ENCODE measurements around the gene GLB1L. TPM values are rescaled to one million over a fixed set of nuclear protein-coding genes. Genes with fewer than 3 reads are reported as not detected.
A peak's percentile ranks its signal among the peaks of the same experiment; 100 is the strongest.

The GLB1L gene
- 10 to 100 TPM in 2 of 4 donors, 1 to 10 TPM in 2; 6.7 to 13.1 (median 9.6) TPM for total RNA-seq

DNA sequence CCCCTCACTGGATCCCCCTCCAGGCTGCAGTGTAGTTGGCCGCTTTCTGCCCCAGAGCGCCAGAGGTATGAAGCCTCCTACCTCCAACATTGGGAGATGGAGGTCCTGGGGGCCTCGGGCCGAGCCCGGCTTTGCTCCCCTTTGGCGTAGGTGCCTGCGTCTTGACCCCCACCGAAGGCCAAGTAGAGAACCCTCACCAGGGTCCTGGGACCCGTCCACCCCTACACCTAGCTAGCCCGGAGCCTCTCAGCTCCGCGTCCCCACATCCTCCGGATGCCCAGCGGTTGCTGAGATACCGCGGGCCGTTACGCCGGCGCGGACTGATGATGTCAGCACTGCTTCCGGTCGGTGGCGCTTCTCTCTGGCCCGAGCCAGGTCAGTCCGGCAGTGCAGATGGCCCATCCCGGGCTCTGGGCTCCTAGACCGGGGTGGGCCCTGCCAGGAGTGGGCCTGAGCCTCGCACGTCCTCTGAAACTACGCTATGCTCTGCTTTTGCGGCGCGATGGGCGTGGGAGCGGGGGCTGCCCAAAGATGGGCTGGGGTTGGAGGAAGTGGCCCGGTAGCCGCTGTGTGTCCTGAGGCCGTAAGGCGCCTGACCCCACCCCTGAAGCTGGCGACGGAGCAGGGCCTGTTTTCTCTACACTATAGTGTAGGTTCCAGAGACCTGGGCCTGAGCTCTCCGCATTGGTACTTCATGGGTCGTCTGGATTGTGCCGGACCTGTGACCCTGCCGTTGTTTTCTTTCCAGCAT, at the start of gene GLB1L, which contains the start of gene STK16:
Gene GLB1L, minus strand, starts transcription at position 297 of the 751 bp plus-strand sequence. CDS start 1,871 bp downstream, outside the sequence.
Gene STK16, plus strand, starts transcription at position 332 of the 751 bp plus-strand sequence. CDS start 521 bp downstream, outside the sequence.
- peaks cover 0 to 44% (median 27%) of the 10 kb centered on the region in 4 donors for H3K4me1 ChIP-seq
- peak; percentile 87 to 90 for DNase-seq (ENCODE audit: low spot score in 2 of 2)
- peaks cover 0 to 28% (median 0%) of the 10 kb centered on the region in 3 donors for H3K36me3 ChIP-seq
- no peaks in the 10 kb centered on the region for H3K27me3 ChIP-seq
- peak within 1 kb of the TSS; percentile 93 to 97 (median 94) for H3K27ac ChIP-seq
- peak within 1 kb of the TSS; percentile 76 to 94 (median 80) for H3K4me3 ChIP-seq
- no peaks in the 10 kb centered on the region for H3K9me3 ChIP-seq
- TF ChIP-seq EP300 (IDR thresholded peaks at IDR 0.05) (peak; percentile 94 to 98), POLR2A (IDR thresholded peaks at IDR 0.05) (peak; percentile 67 to 81)
- TF ChIP-seq, protein P1, sequence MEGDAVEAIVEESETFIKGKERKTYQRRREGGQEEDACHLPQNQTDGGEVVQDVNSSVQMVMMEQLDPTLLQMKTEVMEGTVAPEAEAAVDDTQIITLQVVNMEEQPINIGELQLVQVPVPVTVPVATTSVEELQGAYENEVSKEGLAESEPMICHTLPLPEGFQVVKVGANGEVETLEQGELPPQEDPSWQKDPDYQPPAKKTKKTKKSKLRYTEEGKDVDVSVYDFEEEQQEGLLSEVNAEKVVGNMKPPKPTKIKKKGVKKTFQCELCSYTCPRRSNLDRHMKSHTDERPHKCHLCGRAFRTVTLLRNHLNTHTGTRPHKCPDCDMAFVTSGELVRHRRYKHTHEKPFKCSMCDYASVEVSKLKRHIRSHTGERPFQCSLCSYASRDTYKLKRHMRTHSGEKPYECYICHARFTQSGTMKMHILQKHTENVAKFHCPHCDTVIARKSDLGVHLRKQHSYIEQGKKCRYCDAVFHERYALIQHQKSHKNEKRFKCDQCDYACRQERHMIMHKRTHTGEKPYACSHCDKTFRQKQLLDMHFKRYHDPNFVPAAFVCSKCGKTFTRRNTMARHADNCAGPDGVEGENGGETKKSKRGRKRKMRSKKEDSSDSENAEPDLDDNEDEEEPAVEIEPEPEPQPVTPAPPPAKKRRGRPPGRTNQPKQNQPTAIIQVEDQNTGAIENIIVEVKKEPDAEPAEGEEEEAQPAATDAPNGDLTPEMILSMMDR (IDR thresholded peaks at IDR 0.05), result peak in 1 of 5 experiments; percentile 46
- 0 to 2% methylated on average over 26 to 28 of the region's 46 CpGs for WGBS, 2 donors

DNA sequence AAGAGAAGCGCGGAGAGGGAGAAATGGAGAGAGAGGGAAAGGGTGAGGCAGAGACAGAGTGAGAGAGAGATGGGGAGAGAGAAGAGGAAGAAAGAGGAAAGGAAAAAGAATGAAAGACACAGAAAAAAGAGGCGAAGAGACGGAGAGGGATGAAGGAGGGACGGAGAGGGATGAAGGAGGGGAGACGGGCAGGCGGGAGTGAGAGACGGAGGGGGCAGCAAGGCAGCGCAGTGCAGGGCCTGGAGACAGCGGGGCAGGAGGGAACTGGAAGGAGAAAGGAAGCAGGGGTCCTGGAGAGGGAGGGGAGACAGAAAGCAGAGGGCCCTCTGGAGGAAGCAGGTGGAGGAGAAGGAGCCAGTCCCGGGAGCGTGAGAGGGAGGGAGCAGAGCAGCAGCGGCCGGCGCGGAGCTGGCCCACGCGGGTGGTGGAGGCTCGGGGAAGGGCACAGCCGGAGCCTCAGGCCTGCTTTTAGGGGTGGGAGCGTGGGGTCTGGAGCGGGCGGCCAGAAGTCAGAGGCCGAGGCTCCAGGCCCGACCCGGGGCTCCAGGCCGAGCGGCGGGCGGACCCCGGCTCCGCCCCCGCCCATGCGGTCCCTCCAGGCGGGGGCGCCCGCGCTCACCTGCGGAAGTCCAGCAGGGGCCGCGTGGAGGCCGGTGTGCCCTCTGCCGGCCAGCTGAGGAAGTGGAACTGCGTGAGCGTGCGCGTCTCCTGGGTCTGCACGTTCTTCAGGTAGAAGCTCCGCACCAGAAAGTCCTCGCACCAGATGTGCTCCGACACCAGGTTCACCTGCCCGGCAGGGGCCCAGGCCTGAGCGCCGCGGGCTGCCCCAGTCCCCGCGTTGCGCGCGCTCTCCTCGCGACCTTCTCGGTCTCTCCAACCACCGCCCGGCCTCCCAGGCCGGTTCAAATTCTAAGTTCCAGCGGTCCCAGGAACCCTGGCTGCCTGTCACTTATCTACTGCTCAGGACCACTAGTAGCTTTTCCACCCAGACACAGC, 49.4 kb upstream of the GLB1L start:
- peak overlapping the region; percentile 86 to 100 (median 90) for H3K27ac ChIP-seq
- WGBS, 2 donors, result 7 to 8% methylated on average over 33 to 41 of the region's 67 CpGs
- peak; percentile 11 to 82 for TF ChIP-seq POLR2A (IDR thresholded peaks at IDR 0.05)
- TF ChIP-seq, protein P1 (IDR thresholded peaks at IDR 0.05), result peak; percentile 99 to 100 (median 100)
- peak in 1 of 2 donors; percentile 76 for TF ChIP-seq EP300 (IDR thresholded peaks at IDR 0.05)

DNA sequence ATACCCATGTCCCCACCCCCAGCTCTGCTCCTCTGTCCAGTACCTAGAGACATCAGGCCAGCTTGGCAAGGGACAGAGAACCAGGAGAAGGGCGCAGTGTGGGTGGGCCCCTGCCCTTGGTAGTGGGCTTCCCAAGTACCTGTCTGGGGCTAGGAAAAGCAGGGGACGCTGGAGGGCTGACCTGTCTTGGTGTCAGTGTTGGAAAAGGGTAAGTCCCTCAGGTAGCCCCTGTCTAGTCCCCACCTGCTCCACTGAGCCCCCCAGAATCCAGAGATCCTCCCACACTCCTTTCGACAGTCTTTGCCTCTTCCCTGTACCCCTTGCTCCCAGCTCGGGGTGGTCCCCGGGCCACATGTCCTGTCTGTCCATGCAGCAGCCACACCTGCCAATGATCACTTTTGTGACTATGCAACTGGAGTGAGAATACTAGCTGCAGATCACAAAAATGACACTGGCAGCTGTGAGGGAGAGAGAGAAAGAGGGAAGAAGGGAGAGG, 48.5 kb upstream of the GLB1L start:
- Histone ChIP-seq H3K27me3 (no peaks in the 10 kb centered on the region), H3K4me1 (peaks cover 0 to 43% (median 16%) of the 10 kb centered on the region in 4 donors), H3K4me3 (peak overlapping the region in 1 of 4 donors; percentile 41), H3K27ac (peak overlapping the region; percentile 86 to 100 (median 90)), H3K36me3 (no peaks in the 10 kb centered on the region), H3K9me3 (no peaks in the 10 kb centered on the region)
- no peak for DNase-seq (ENCODE audit: low spot score in 2 of 2)
- TF ChIP-seq POLR2A (IDR thresholded peaks at IDR 0.05) (no peak), EP300 (IDR thresholded peaks at IDR 0.05) (no peak)
- TF ChIP-seq, protein P1 (IDR thresholded peaks at IDR 0.05), result no peak
- 76 to 79% methylated on average over 5 of the region's 5 CpGs for WGBS, 2 donors

More for the DNA sequence above, 49.4 kb upstream of the GLB1L start:
- H3K4me1 ChIP-seq, result peaks cover 0 to 38% (median 10%) of the 10 kb centered on the region in 4 donors
- H3K36me3 ChIP-seq, result no peaks in the 10 kb centered on the region
- H3K27me3 ChIP-seq, result peaks cover 0 to 4% of the 10 kb centered on the region in 2 donors
- H3K9me3 ChIP-seq, result no peaks in the 10 kb centered on the region
- H3K4me3 ChIP-seq, result peak overlapping the region; percentile 41 to 70 (median 52)
- peak; percentile 75 to 80 for DNase-seq (ENCODE audit: low spot score in 2 of 2)

DNA sequence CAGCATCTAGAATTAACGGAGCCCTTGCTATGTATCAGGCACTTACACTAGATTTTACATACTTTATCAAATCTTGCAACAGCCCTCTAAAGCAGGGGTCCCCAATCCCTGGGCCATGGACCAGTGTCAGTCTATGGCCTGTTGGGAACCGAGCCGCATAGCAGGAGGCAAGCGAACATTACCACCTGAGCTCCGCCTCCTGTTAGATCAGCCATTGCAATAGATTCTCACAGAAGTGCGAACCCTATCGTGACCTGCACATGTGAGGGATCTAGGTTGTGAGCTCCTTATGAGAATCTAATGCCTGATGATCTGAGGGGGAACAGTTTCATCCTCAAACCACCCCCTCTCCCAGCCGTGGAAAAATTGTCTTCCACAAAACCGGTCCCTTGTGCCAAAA, 47.4 kb upstream of the GLB1L start:
- TF ChIP-seq, protein P1 (IDR thresholded peaks at IDR 0.05), result no peak
- TF ChIP-seq EP300 (IDR thresholded peaks at IDR 0.05), result no peak
- Histone ChIP-seq H3K9me3 (no peaks in the 10 kb centered on the region), H3K27ac (peak overlapping the region in 2 of 4 donors; percentile 99 to 100), H3K27me3 (no peaks in the 10 kb centered on the region), H3K36me3 (no peaks in the 10 kb centered on the region), H3K4me1 (peaks cover 0 to 52% (median 22%) of the 10 kb centered on the region in 4 donors), H3K4me3 (no peak overlapping the region)
- DNase-seq (ENCODE audit: low spot score in 2 of 2), result no peak
- 88 to 93% methylated on average over 9 of the region's 9 CpGs for WGBS, 2 donors

Measured in tibial nerve (tissue), 4 donors.